Endothelial cell (in vitro differentiated cells): ENCODE data around the gene RPS21. TPM values are rescaled to one million over a fixed set of nuclear protein-coding genes. Genes with fewer than 3 reads are reported as not detected.

Experiments
- DNase-seq: peaks from one replicate; pipeline ENCODE4 v3.0.0; 2021; ENCODE audit warnings: low spot score
- H3K27ac Mint-ChIP-seq: one replicate; pipeline ENCODE4 v1.8.0; 2021; ENCODE audit warnings: mixed read lengths, inconsistent platforms; ENCODE audit not compliant: unreplicated experiment
- H3K27me3 Mint-ChIP-seq: one replicate; pipeline ENCODE4 v1.8.0; 2021; ENCODE audit warnings: mild to moderate bottlenecking, moderate library complexity, mixed read lengths, inconsistent platforms; ENCODE audit not compliant: unreplicated experiment
- H3K36me3 Mint-ChIP-seq: one replicate; pipeline ENCODE4 v1.8.0; 2021; ENCODE audit warnings: mild to moderate bottlenecking, low read depth, mixed read lengths, inconsistent platforms; ENCODE audit not compliant: unreplicated experiment
- H3K4me1 Mint-ChIP-seq: one replicate; pipeline ENCODE4 v1.8.0; 2021; ENCODE audit warnings: mild to moderate bottlenecking, mixed read lengths, inconsistent platforms; ENCODE audit not compliant: unreplicated experiment
- H3K4me3 Mint-ChIP-seq: one replicate; pipeline ENCODE4 v1.8.0; 2021; ENCODE audit warnings: mild to moderate bottlenecking, mixed read lengths, inconsistent platforms; ENCODE audit not compliant: unreplicated experiment
- H3K9me3 Mint-ChIP-seq: one replicate; pipeline ENCODE4 v1.8.0; 2021; ENCODE audit warnings: mixed read lengths, inconsistent platforms; ENCODE audit not compliant: unreplicated experiment
- CTCF ChIP-seq: fragments of 200-600 bp; sonication (generic); IDR thresholded peaks from one replicate; pipeline ENCODE4 v1.5.0; 2021; ENCODE audit warnings: antibody characterized with exemption; ENCODE audit not compliant: unreplicated experiment
- total RNA-seq: library from RNA; stranded (reverse); fragmentation: NEBNext Ultra II Directional; extraction: Animal tissue kit (Norgen Biotek cat#: 25700); gene quantifications from one replicate; pipeline ENCODE4 v1.2.1, GENCODE V29; 2021; ENCODE audit not compliant: unreplicated experiment

The RPS21 gene
- total RNA-seq, 1 donor from 2014 or later = 1,710 TPM

DNA sequence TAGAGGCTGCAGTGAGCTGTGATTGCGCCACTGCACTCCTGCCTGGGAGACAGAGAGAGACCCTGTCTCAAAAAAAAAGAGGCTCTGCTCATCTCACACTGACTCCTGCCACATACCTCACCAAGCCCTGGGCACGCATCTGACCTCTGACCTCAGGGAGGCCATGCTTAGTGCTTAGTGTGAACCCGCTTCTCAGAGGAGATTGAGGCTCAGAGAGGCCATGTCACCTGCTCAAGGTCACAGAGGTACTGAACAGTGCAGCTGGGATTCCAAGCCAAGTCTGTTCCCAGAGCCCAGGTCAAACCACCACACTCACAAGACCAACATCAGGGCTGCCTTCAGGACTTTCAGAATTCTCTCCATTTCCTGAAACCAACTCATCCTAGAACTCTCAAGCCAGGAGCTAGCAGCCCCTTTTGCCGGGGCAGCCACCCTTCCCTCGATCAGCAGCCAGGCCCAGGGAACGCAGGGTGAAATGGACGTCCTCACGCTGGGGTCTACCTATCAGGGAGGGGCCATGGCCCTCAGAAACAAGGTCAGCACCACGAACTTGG, 17.3 kb downstream of the RPS21 start:
- Mint-ChIP-seq H3K27ac (peak overlapping the region; percentile 24), H3K27me3 (peaks cover 6% of the 10 kb centered on the region), H3K4me3 (no peak overlapping the region), H3K4me1 (peaks cover 6% of the 10 kb centered on the region), H3K9me3 (no peaks in the 10 kb centered on the region), H3K36me3 (no peaks in the 10 kb centered on the region)
- TF ChIP-seq CTCF = no peak
- DNase-seq = no peak

GRCh38 chr20:62404761-62405107, 17.8 kb downstream of the RPS21 start:
- Mint-ChIP-seq H3K9me3 (no peaks in the 10 kb centered on the region), H3K36me3 (no peaks in the 10 kb centered on the region), H3K27me3 (peaks cover 11% of the 10 kb centered on the region), H3K27ac (no peak overlapping the region), H3K4me3 (no peak overlapping the region), H3K4me1 (peaks cover 6% of the 10 kb centered on the region)
- TF ChIP-seq CTCF = no peak
- no peak for DNase-seq

GRCh38 chr20:62405108-62405980, 18.4 kb downstream of the RPS21 start:
- Mint-ChIP-seq H3K27ac (peak overlapping the region; percentile 42), H3K27me3 (peaks cover 11% of the 10 kb centered on the region), H3K4me1 (peaks cover 6% of the 10 kb centered on the region), H3K9me3 (no peaks in the 10 kb centered on the region), H3K4me3 (peak overlapping the region; percentile 69), H3K36me3 (no peaks in the 10 kb centered on the region)
- peak; percentile 12 for TF ChIP-seq CTCF
- DNase-seq = peak; percentile 60

DNA sequence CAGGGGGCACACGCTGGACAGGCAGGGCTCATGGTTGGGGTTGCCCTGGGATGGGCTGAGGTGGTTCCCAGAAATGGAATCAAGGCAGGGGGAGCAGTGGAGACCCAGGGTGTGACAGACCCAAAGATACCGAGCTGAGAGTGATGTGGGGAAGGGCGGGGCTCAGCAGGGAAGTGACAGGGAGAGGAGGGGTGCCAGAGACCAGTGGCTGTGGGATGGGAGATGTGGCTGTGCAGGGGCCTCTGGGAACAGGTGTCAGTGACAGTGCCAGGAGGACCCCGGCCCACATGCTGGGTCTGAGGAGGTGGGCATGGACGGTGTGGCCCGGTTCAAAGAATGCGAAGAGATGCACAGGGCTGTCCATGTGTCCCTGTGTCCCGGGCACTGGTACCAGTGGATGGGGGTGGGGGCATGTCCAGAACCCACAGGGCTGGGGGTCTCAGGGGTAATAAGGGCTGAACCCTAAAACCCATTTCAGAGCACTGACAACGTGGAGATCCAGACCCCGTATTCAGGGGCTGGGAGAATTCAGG, 19.1 kb downstream of the RPS21 start:
- peak overlapping the region; percentile 69 for H3K4me3 Mint-ChIP-seq

More for the DNA sequence above, 19.1 kb downstream of the RPS21 start:
- Mint-ChIP-seq H3K27me3 (peaks cover 8% of the 10 kb centered on the region), H3K9me3 (no peaks in the 10 kb centered on the region), H3K27ac (no peak overlapping the region), H3K36me3 (no peaks in the 10 kb centered on the region), H3K4me1 (peaks cover 6% of the 10 kb centered on the region)
- TF ChIP-seq CTCF = no peak
- no peak for DNase-seq
